IMR-90 (cell line): ENCODE results near the gene ANKRD40. TPM values are rescaled to one million over a fixed set of nuclear protein-coding genes. Genes with fewer than 3 reads are reported as not detected.

Source experiments
- ATAC-seq: fragments of 200-7000 bp; cut with Tn5 transposase; 2 replicates; pipeline ENCODE4 v1.9.1; 2020; ENCODE audit warnings: low read depth, mild to moderate bottlenecking, moderate library complexity
- BruUV-seq: library from RNA; stranded (reverse); fragments of 400-500 nt; replicated peaks from 2 replicates; lab custom pipeline; 2021; lab: Mats Ljungman, UMichigan
- CTCF ChIA-PET: fragments of 300-600 bp; formaldehyde crosslinking; extraction: SDS; loops from one replicate; lab custom pipeline; 2021; ENCODE audit warnings: antibody characterized with exemption; lab: Yijun Ruan, JAX
- POLR2A ChIA-PET: fragments of 300-600 bp; sonication (Branson Sonifier 250); formaldehyde crosslinking; loops from one replicate; lab custom pipeline; 2022; ENCODE audit warnings: antibody characterized with exemption; ENCODE audit not compliant: unreplicated experiment; lab: Charles Lee
- DNase-seq: peaks from one replicate; pipeline ENCODE4 v3.0.0; 2013
- H2AFZ ChIP-seq: replicated peaks from 2 replicates; pipeline ENCODE3; 2013; ENCODE audit warnings: low read length, mild to moderate bottlenecking; ENCODE audit not compliant: poor library complexity
- H2AK5ac ChIP-seq: 2 replicates; pipeline ENCODE4 v1.6.1; 2013; ENCODE audit warnings: low read depth, low read length, inconsistent platforms
- H2AK9ac ChIP-seq: replicated peaks from 2 replicates; pipeline ENCODE3; 2013; ENCODE audit warnings: mild to moderate bottlenecking, low read depth, low read length, moderate library complexity; ENCODE audit not compliant: poor library complexity
- H2BK120ac ChIP-seq: 2 replicates; pipeline ENCODE4 v1.6.1; 2013; ENCODE audit warnings: low read depth, low read length, inconsistent platforms
- H2BK15ac ChIP-seq: 3 replicates; pipeline ENCODE4 v1.6.1; 2013; ENCODE audit warnings: low read depth, low read length, inconsistent platforms
- H2BK20ac ChIP-seq: 2 replicates; pipeline ENCODE4 v1.6.1; 2013; ENCODE audit warnings: low read depth, mild to moderate bottlenecking, inconsistent platforms, low read length, moderate library complexity
- H2BK5ac ChIP-seq: 2 replicates; pipeline ENCODE4 v1.6.1; 2013; ENCODE audit warnings: mild to moderate bottlenecking, low read depth, low read length, inconsistent platforms; ENCODE audit not compliant: poor library complexity, severe bottlenecking
- H3K14ac ChIP-seq: replicated peaks from 2 replicates; pipeline ENCODE4 v1.6.1; 2013; ENCODE audit warnings: low read depth, low read length, inconsistent platforms
- H3K18ac ChIP-seq: 2 replicates; pipeline ENCODE4 v1.6.1; 2013; ENCODE audit warnings: low read depth, low read length, control low read depth
- H3K23ac ChIP-seq: 2 replicates; pipeline ENCODE4 v1.6.1; 2013; ENCODE audit warnings: low read depth, low read length, inconsistent platforms
- H3K27ac ChIP-seq: 2 replicates; pipeline ENCODE4 v1.5.1; 2013; ENCODE audit warnings: mild to moderate bottlenecking, control low read depth, low read length; ENCODE audit not compliant: insufficient read depth
- H3K27me3 ChIP-seq: 2 replicates; pipeline ENCODE4 v1.6.1; 2013; ENCODE audit warnings: low read length; ENCODE audit not compliant: control insufficient read depth, insufficient read depth
- H3K36me3 ChIP-seq: 2 replicates; pipeline ENCODE4 v1.6.1; 2013; ENCODE audit warnings: low read length, mixed read lengths; ENCODE audit not compliant: control insufficient read depth, insufficient read depth
- H3K4ac ChIP-seq: 2 replicates; pipeline ENCODE4 v1.6.1; 2013; ENCODE audit warnings: low read depth, low read length, inconsistent platforms
- H3K4me1 ChIP-seq: 2 replicates; pipeline ENCODE4 v1.6.1; 2013; ENCODE audit warnings: low read length, mixed read lengths; ENCODE audit not compliant: control insufficient read depth, insufficient read depth
- H3K4me2 ChIP-seq: 2 replicates; pipeline ENCODE4 v1.6.1; 2013; ENCODE audit warnings: low read depth, mild to moderate bottlenecking, control low read depth, low read length, moderate library complexity
- H3K4me3 ChIP-seq: 2 replicates; pipeline ENCODE4 v1.5.1; 2013; ENCODE audit warnings: low read depth, mild to moderate bottlenecking, control low read depth, low read length, moderate library complexity; ENCODE audit not compliant: insufficient read depth
- H3K56ac ChIP-seq: 2 replicates; pipeline ENCODE4 v1.6.1; 2013; ENCODE audit warnings: low read length, inconsistent platforms; ENCODE audit not compliant: insufficient read depth; ENCODE audit errors: extremely low read depth
- H3K79me1 ChIP-seq, 2 experiments: 2 replicates each; pipeline ENCODE4 v1.6.1; 2013; ENCODE audit warnings: low read length in 2 of 2, inconsistent platforms in 1 of 2, low read depth in 1 of 2
- H3K9ac ChIP-seq: 2 replicates; pipeline ENCODE4 v1.6.1; 2013; ENCODE audit warnings: low read depth, low read length, control low read depth
- H3K9me1 ChIP-seq: 2 replicates; pipeline ENCODE4 v1.6.1; 2013; ENCODE audit warnings: low read length, inconsistent platforms; ENCODE audit not compliant: insufficient read depth
- H3K9me3 ChIP-seq: 2 replicates; pipeline ENCODE4 v1.6.1; 2013; ENCODE audit warnings: low read length; ENCODE audit not compliant: control insufficient read depth, insufficient read depth
- H4K20me1 ChIP-seq: 2 replicates; pipeline ENCODE4 v1.6.1; 2013; ENCODE audit warnings: low read length, inconsistent platforms; ENCODE audit not compliant: insufficient read depth
- H4K5ac ChIP-seq: 2 replicates; pipeline ENCODE4 v1.6.1; 2013; ENCODE audit warnings: mild to moderate bottlenecking, low read depth, low read length, control low read depth
- H4K8ac ChIP-seq, 2 experiments: 2 replicates each; pipeline ENCODE4 v1.6.1; 2013; ENCODE audit warnings: low read depth in 2 of 2, low read length in 2 of 2, control low read depth in 1 of 2, inconsistent platforms in 1 of 2
- H4K91ac ChIP-seq: 2 replicates; pipeline ENCODE4 v1.6.1; 2013; ENCODE audit warnings: low read depth, low read length, inconsistent platforms; ENCODE audit not compliant: insufficient read depth
- CEBPB ChIP-seq: IDR thresholded peaks from 2 replicates; pipeline ENCODE4 v1.6.1; 2012; ENCODE audit warnings: low read depth, low read length, improper control_type of control experiment
- MAFK ChIP-seq: IDR thresholded peaks from 2 replicates; pipeline ENCODE4 v1.6.1; 2012; ENCODE audit warnings: low read depth, low read length, improper control_type of control experiment
- WGBS, 2 experiments: methylation state at CpG; one replicate each; pipeline versions ENCODE4 v1.1.5 to v1.1.7; 2013; ENCODE audit warnings: missing lambda C conversion rate in 2 of 2; ENCODE audit not compliant: insufficient read length in 1 of 2; ENCODE audit errors: extremely low coverage in 2 of 2; 5-methylcytosine and 5-hydroxymethylcytosine counted together
- dilution Hi-C: fragments of 300-500 bp; cut with HindIII; formaldehyde crosslinking; loops from one replicate; pipeline ENCODE4 v1.14.3; 2018; ENCODE audit warnings: low sequenced_read_pairs; ENCODE audit not compliant: unreplicated experiment
- in situ Hi-C: fragments of 300-500 bp; cut with MboI; formaldehyde crosslinking; loops from 3 replicates; pipeline ENCODE4 v1.14.3; 2019; ENCODE audit warnings: low sequenced_read_pairs, inconsistent platforms, mixed read lengths
- intact Hi-C: fragments of 100-400 bp; cut with micrococcal nuclease; formaldehyde crosslinking; loops from 2 replicates; pipeline ENCODE4 v1.10.0; 2022
- polyA plus RNA-seq, 3 experiments: library from polyadenylated mRNA; depleted of rRNA; stranded (reverse); fragments of >200 nt; gene quantifications; 2 replicates each; pipeline ENCODE4 v1.2.3, GENCODE V29; 2012; ENCODE audit warnings: low replicate concordance in 1 of 3
- total RNA-seq: library from RNA; depleted of rRNA; stranded (reverse); fragments of >200 nt; gene quantifications from 2 replicates; pipeline ENCODE4 v1.2.3, GENCODE V29; 2012

ANKRD40 gene
- total and polyA plus RNA-seq, 2 of the 4 experiments (the other 2 are of a cell fraction) = 23.4 to 35.8 TPM

DNA sequence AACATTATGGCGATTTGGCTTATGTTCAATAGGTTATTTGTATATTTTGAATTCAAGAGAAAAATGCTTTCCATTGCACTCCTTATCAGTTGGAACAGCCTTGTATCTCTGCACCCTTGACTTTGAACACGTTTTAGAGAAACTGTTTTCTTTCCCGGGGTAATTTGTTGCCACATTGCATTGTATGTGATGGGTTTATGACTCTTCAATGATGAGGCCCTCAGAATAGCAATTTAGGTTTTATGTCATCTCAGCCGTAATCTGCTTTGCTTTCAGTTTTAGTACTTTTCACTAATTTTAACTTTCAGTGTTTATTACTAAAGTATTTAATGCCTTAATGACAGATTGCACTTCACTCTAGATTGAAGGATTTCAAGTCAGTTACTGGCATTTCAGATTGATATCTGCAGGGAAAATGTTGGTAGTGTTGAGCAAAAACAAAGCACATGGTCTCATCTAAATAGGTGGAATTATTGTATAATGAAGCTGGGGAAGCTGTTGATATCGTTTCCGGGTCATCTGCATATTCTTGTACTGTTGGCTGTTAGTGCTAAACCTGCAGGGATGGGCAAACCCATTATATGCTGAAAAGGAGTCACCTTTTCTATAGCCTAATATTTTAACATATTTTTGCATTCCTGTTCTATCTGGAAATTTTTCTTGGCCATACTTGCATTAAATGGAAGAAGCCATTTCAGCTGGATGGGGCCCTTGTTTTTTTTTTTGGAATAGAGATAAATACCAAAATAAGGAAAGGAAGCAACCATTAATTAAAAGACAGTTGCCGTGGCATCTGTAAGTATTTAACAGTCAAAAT, 13.7 kb upstream of the ANKRD40 start:
- no peak overlapping the region for H4K8ac ChIP-seq
- no peak overlapping the region for H2BK15ac ChIP-seq
- H3K9me3 ChIP-seq = no peaks in the 10 kb centered on the region
- no TSS peak for BruUV-seq
- H3K27ac ChIP-seq = no peak overlapping the region
- no peak for ATAC-seq
- peak overlapping the region; percentile 100 for H3K4me2 ChIP-seq
- no peaks in the 10 kb centered on the region for H3K27me3 ChIP-seq
- H2BK20ac ChIP-seq = no peak overlapping the region
- H2AK9ac ChIP-seq = no peak overlapping the region
- H3K18ac ChIP-seq = no peak overlapping the region
- H4K20me1 ChIP-seq = peaks cover 65% of the 10 kb centered on the region
- 0 out of 2 replicates have a peak, but pooled peaks cover 2% of the 10 kb centered on the region for H3K36me3 ChIP-seq
- peak overlapping the region; percentile 18 for H2BK5ac ChIP-seq
- TF ChIP-seq CEBPB = no peak
- TF ChIP-seq MAFK = peak; percentile 15; the same call in 1 of the 2 replicates
- dilution Hi-C loops = no loop called here
- no peak for DNase-seq
- intact Hi-C loops = no loop called here
- 0 out of 2 replicates have a peak overlapping the region, but pooled peaks have one; percentile 5 for H3K14ac ChIP-seq
- no peak overlapping the region for H2AK5ac ChIP-seq
- no peak overlapping the region for H3K4ac ChIP-seq
- POLR2A ChIA-PET = no interaction called here
- H3K79me1 ChIP-seq = peaks cover 0 to 18% of the 10 kb centered on the region in 2 experiments; a peak in 2 of 4 replicates
- H3K23ac ChIP-seq = peak overlapping the region; percentile 34; the same call in 1 of the 2 replicates
- H2AFZ ChIP-seq = no peak overlapping the region
- H4K91ac ChIP-seq = no peak overlapping the region
- peak overlapping the region; percentile 80; the same call in 1 of the 2 replicates for H3K9ac ChIP-seq
- no peak overlapping the region for H4K5ac ChIP-seq
- in situ Hi-C loops = no loop called here
- H3K4me3 ChIP-seq = peak overlapping the region; percentile 79
- no peak overlapping the region for H2BK120ac ChIP-seq
- WGBS, 2 experiments = no CpG with 5 or more reads among the region's 7 CpGs
- CTCF ChIA-PET = interaction anchor here (0.6 kb wide), 1 partner anchor 436 kb away, joined by 5 read pairs; no protein-coding TSS in a partner anchor
- H3K9me1 ChIP-seq = peaks cover 6% of the 10 kb centered on the region
- peak overlapping the region; percentile 9; the same call in 1 of the 2 replicates for H3K56ac ChIP-seq
- H3K4me1 ChIP-seq = no peaks in the 10 kb centered on the region
